Psoas muscle (tissue), 8 donors: Measurements from ENCODE around the gene PPP2R2D. TPM values are rescaled to one million over a fixed set of nuclear protein-coding genes. Genes with fewer than 3 reads are reported as not detected.

Experiments used
- ATAC-seq, 4 donors: fragments of 200-7000 bp; cut with Tn5 transposase; one replicate each; pipeline ENCODE4 v1.9.1; 2020; ENCODE audit warnings: moderate library complexity in 3 of 4, mild to moderate bottlenecking in 2 of 4
- DNase-seq, 2 donors: peaks; one replicate each; pipeline ENCODE4 v3.0.0-alpha.2; 2020
- H3K27ac ChIP-seq: fragments of 200-600 bp; one replicate; pipeline ENCODE4 v1.8.0; 2022
- H3K27me3 ChIP-seq, 3 donors: fragments of 200-600 bp in 1 of 3; one replicate each; pipeline versions ENCODE4 v1.6.1 to v1.8.0; 2013 to 2022; ENCODE audit warnings: low read length in 2 of 3, mild to moderate bottlenecking in 2 of 3, moderate library complexity in 1 of 3; ENCODE audit not compliant: insufficient read depth in 3 of 3
- H3K36me3 ChIP-seq, 2 donors: fragments of 200-600 bp in 1 of 2; one replicate each; pipeline versions ENCODE4 v1.6.1 to v1.8.0; 2013 to 2022; ENCODE audit warnings: low read depth in 1 of 2, mild to moderate bottlenecking in 1 of 2, moderate library complexity in 1 of 2; ENCODE audit not compliant: insufficient read depth in 1 of 2
- H3K4me1 ChIP-seq: fragments of 200-600 bp; one replicate; pipeline ENCODE4 v1.8.0; 2022
- H3K4me3 ChIP-seq: fragments of 200-600 bp; one replicate; pipeline ENCODE4 v1.8.0; 2022; ENCODE audit warnings: mild to moderate bottlenecking
- H3K9me3 ChIP-seq: fragments of 200-600 bp; one replicate; pipeline ENCODE4 v1.8.0; 2022
- WGBS, 3 donors: extraction: QIAGEN DNeasy Blood & Tissue Kit; methylation state at CpG; one replicate each; pipeline versions ENCODE4 v1.1.6 to v1.1.7; 2013; 5-methylcytosine and 5-hydroxymethylcytosine counted together
- intact Hi-C, 2 donors: fragments of 100-400 bp; cut with DNase I; formaldehyde crosslinking; loops; one replicate each; pipeline versions ENCODE4 v1.11.0 to v1.14.2; 2022
- polyA plus RNA-seq, 3 donors: library from polyadenylated mRNA; stranded (reverse); fragments of 200-250 nt; gene quantifications; one replicate each; pipeline ENCODE4 v1.2.3, GENCODE V29; 2013
- total RNA-seq, 4 donors: library from RNA; stranded (reverse); fragmentation: NEBNext Ultra II Directional in 2 of 4; extraction: Animal tissue kit (Norgen Biotek cat#: 25700) in 2 of 4; gene quantifications; one replicate each; pipeline versions ENCODE4 v1.2.1 to v1.2.4, GENCODE V29; 2021 to 2023
- TF ChIP-seq, protein P1 (sequence below): fragments of 200-600 bp; IDR thresholded peaks from one replicate; pipeline ENCODE4 v1.8.0; 2022; ENCODE audit warnings: antibody characterized with exemption
- donor health status: healthy with polysubstance abuse.
- donor health status: DM: no; HTN: no; CAD: no; lungs with moderate emphysema.
- donor health status: Bipolar disorder and iron deficiency.
- donor health status: healthy.
- donor health status: DM: yes; HTN: yes; CAD: no.
- donor health status: DM: no; HTN: no; CAD: no.
- donor health status: DM: no; HTN: no; CAD: no.
- donor health status: DM: yes; HTN: yes; CAD: no.

PPP2R2D gene
- total and polyA plus RNA-seq, 7 donors = 19.2 to 47.4 (median 25.7) TPM

DNA sequence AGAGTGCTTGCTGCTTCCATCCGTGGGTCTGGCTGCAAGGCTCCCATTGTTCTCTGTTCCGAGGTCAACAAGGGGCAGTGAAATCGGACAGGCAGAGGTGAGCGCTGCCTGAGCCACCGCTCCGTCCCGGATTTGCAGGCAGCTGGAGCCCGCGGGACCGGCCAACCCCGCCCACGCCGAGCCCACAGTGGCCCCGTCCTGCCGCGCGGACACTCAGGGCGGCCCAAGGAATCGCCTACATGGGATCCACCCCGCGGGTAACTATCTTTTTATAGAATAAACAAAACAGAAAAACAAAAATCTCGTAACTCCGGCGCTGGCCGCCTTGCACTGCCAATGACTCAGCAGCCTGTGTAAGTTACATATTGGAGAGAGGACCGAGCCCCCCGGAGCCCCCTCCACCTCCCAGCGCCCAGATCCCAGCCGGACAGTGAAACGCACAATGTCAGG is 79.0 kb downstream of the PPP2R2D start:
- 5 to 11% (median 6%) methylated on average over 30 of the region's 30 CpGs for WGBS, 3 donors
- Histone ChIP-seq H3K9me3 (no peaks in the 10 kb centered on the region), H3K27ac (peak overlapping the region; percentile 86), H3K4me3 (peak overlapping the region; percentile 91), H3K4me1 (peaks cover 35% of the 10 kb centered on the region), H3K36me3 (peaks cover 0 to 4% of the 10 kb centered on the region in 2 donors), H3K27me3 (no peaks in the 10 kb centered on the region)
- ATAC-seq = peak; percentile 38 to 72 (median 62)
- TF ChIP-seq, protein P1, sequence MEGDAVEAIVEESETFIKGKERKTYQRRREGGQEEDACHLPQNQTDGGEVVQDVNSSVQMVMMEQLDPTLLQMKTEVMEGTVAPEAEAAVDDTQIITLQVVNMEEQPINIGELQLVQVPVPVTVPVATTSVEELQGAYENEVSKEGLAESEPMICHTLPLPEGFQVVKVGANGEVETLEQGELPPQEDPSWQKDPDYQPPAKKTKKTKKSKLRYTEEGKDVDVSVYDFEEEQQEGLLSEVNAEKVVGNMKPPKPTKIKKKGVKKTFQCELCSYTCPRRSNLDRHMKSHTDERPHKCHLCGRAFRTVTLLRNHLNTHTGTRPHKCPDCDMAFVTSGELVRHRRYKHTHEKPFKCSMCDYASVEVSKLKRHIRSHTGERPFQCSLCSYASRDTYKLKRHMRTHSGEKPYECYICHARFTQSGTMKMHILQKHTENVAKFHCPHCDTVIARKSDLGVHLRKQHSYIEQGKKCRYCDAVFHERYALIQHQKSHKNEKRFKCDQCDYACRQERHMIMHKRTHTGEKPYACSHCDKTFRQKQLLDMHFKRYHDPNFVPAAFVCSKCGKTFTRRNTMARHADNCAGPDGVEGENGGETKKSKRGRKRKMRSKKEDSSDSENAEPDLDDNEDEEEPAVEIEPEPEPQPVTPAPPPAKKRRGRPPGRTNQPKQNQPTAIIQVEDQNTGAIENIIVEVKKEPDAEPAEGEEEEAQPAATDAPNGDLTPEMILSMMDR = no peak
- intact Hi-C loops = loop anchor here in 1 of 2 donors (2.0 kb wide), 1 partner anchor 43 kb away; no protein-coding TSS in a partner anchor
- peak; percentile 63 to 81 for DNase-seq

DNA sequence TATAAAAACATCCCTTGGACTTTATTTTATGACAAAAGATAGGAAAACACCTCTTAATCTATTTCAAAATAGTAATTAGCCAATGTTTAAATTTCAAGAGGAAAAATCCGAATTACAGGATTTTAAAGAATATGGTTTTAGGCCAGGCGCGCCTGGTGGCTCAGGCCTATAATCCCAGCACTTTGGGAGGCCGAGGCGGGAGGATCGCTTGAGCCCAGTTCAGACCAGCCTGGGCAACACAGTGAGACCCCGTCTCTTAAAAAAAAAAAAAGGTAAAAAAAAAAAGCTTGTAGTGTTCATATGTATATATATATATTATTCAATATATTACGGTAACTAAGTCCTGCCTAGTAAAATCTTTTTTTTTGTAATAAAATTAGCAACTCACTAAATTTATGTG is 79.5 kb downstream of the PPP2R2D start:
- Histone ChIP-seq H3K4me3 (peak overlapping the region; percentile 91), H3K36me3 (peaks cover 0 to 4% of the 10 kb centered on the region in 2 donors), H3K9me3 (no peaks in the 10 kb centered on the region), H3K4me1 (peaks cover 32% of the 10 kb centered on the region), H3K27ac (peak overlapping the region; percentile 86), H3K27me3 (no peaks in the 10 kb centered on the region)
- no peak for DNase-seq
- intact Hi-C loops = loop anchor here in 1 of 2 donors (2.0 kb wide), 1 partner anchor 42 kb away; no protein-coding TSS in a partner anchor
- 87 to 88% (median 88%) methylated on average over 8 of the region's 8 CpGs for WGBS, 3 donors
- TF ChIP-seq, protein P1 = no peak
- no peak for ATAC-seq

DNA sequence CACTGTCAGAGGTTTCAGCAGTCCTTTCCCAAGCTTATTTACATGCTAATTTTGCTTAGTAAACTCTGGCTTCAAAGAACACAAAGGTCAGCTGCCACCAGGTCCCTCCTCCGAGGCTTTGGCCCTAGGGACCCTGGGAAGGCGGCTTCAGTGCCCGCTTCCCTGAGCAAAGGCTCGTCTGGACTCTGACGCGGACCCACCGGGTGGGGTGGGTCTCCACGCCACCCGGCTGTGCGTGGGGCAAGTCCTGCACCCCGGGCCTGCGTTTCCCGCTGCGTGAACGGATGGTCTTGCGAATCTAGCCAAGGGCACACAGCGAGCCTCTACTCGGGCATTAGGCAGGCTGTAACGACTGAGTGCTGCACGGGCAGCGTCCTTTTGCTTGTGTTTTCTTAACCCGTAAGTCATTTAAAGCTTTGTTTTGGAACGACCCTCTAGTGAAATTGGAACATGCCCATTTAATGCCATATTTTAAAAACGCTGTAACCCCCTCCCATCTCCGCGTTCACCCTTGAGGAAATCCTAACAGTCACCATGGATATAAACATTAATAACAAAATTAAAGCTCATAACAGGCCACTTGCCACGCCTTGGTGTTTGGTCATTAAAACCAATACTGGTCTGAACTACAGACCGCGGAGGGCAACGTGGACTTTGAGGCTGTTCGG is 80.1 kb downstream of the PPP2R2D start:
- intact Hi-C loops = loop anchor here in 1 of 2 donors (2.0 kb wide), 1 partner anchor 42 kb away; no protein-coding TSS in a partner anchor
- TF ChIP-seq, protein P1 = no peak
- peak overlapping the region; percentile 86 for H3K27ac ChIP-seq
- 3 to 5% (median 4%) methylated on average over 31 of the region's 31 CpGs for WGBS, 3 donors
- ATAC-seq (peak; percentile 23 to 55 (median 38)), DNase-seq (peak in 1 of 2 donors; percentile 20)
- H3K36me3 ChIP-seq = peaks cover 0 to 4% of the 10 kb centered on the region in 2 donors
- H3K4me1 ChIP-seq = peaks cover 28% of the 10 kb centered on the region
- H3K27me3 ChIP-seq = no peaks in the 10 kb centered on the region
- peak overlapping the region; percentile 91 for H3K4me3 ChIP-seq
- no peaks in the 10 kb centered on the region for H3K9me3 ChIP-seq

DNA sequence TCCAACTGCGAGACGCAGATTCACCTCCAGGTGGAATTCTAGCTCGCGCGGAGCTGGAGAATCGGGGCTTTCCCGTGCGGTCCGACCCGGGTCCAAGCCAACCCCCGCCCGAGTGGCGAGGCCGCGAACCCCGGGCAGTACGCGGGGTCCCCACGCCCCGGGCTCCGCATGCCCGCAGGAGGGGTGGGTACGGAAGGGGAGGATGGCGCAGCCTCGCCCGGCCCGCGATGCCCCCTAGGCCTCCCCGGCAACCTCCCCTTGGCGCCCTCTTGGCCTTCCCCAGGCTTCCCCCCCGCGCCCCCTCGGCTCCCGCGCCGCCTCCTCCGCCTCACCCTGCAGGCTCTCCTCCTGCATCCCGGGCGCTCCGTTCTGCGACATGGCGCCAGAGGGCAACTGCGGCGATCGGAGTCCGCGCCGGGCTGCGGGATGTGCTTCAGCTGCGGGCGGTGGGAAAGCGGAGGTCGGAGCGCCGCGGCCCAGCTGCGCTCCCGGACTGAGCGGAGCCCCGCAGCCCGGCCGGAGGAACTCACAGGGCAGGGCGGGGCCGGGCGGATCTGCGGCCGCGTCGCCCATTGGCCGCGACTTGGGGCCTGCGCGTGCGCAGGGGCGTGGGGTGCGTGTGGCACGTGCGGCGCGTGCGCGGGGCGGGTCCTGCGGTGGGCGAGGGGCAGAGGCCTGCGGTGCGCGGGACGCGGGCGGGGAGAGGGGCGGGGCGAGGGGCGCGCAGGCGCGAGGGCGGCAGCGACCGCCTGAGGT is 80.8 kb downstream of the PPP2R2D start, which contains the start of gene BNIP3:
BNIP3 (minus strand) TSS at position 495 of the 756 bp plus-strand sequence; CDS start at position 378, 117 bp downstream.
- peak; percentile 87 to 94 (median 88) for ATAC-seq
- H3K27ac ChIP-seq = peak within 1 kb of the TSS; percentile 86
- peaks cover 21% of the 10 kb centered on the region for H3K4me1 ChIP-seq
- 0 to 1% (median 0%) methylated on average over 56 to 100 of the region's 100 CpGs for WGBS, 3 donors
- TF ChIP-seq, protein P1 = peak; percentile 21
- peak within 1 kb of the TSS; percentile 91 for H3K4me3 ChIP-seq
- no peaks in the 10 kb centered on the region for H3K9me3 ChIP-seq
- peak; percentile 97 to 98 for DNase-seq
- intact Hi-C loops = loop anchor here in 1 of 2 donors (2.0 kb wide), 1 partner anchor 41 kb away; no protein-coding TSS in a partner anchor
- peaks cover 0 to 4% of the 10 kb centered on the region in 2 donors for H3K36me3 ChIP-seq
- H3K27me3 ChIP-seq = no peaks in the 10 kb centered on the region
